ENCODE data around the gene CAGE1.

Gene CAGE1

GRCh38 chr6:7389451-7390225, at the start of gene CAGE1, which contains the start of gene RIOK1:
TSS of gene CAGE1 (minus strand) at chr6:7389742. CDS start at chr6:7387173, 2,569 bp downstream.
TSS of gene RIOK1 (plus strand) at chr6:7389808. CDS start at chr6:7390003, 195 bp downstream.
- peak; percentile 78 for DNase-seq

GRCh38 chr6:7439228-7439627, 49.7 kb upstream of the CAGE1 start:
- no peak for DNase-seq

- no peak for DNase-seq
Measured at GRCh38 chr6:7438011-7438410, 48.5 kb upstream of the CAGE1 start.

- no peak for DNase-seq
Measured at GRCh38 chr6:7434672-7435071, 45.1 kb upstream of the CAGE1 start.

- no peak for DNase-seq
Measured at GRCh38 chr6:7433121-7433617, 43.6 kb upstream of the CAGE1 start.

- no peak for DNase-seq
Measured at GRCh38 chr6:7432391-7433120, 43.0 kb upstream of the CAGE1 start.

- no peak for DNase-seq
Measured at GRCh38 chr6:7431674-7432390, 42.3 kb upstream of the CAGE1 start.

GRCh38 chr6:7431313-7431673, 41.8 kb upstream of the CAGE1 start:
- no peak for DNase-seq

- DNase-seq, result no peak
Measured at GRCh38 chr6:7426447-7427169, 37.1 kb upstream of the CAGE1 start.

- DNase-seq, result no peak
Measured at GRCh38 chr6:7425808-7426190, 36.3 kb upstream of the CAGE1 start.

- no peak for DNase-seq
Measured at GRCh38 chr6:7424967-7425807, 35.6 kb upstream of the CAGE1 start.

GRCh38 chr6:7424058-7424457, 34.5 kb upstream of the CAGE1 start:
- DNase-seq, result no peak

- DNase-seq, result no peak
Measured at GRCh38 chr6:7421066-7421465, 31.5 kb upstream of the CAGE1 start.

- no peak for DNase-seq
Measured at GRCh38 chr6:7419065-7419464, 29.5 kb upstream of the CAGE1 start.

GRCh38 chr6:7418238-7418905, 28.8 kb upstream of the CAGE1 start:
- DNase-seq, result no peak

GRCh38 chr6:7417684-7418083, 28.1 kb upstream of the CAGE1 start:
- DNase-seq, result no peak

GRCh38 chr6:7414811-7415210, 25.3 kb upstream of the CAGE1 start:
- no peak for DNase-seq

- no peak for DNase-seq
Measured at GRCh38 chr6:7413151-7413823, 23.7 kb upstream of the CAGE1 start.

GRCh38 chr6:7411328-7411727, 21.8 kb upstream of the CAGE1 start:
- DNase-seq, result no peak

- DNase-seq, result no peak
Measured at GRCh38 chr6:7410851-7411250, 21.3 kb upstream of the CAGE1 start.

- DNase-seq, result no peak
Measured at GRCh38 chr6:7409740-7410139, 20.2 kb upstream of the CAGE1 start.
